Neuronal stem cell (in vitro differentiated cells): ENCODE data around the gene ANO1.
A peak's percentile ranks its signal among the peaks of the same experiment; 100 is the strongest.
"Not testable (repeated sequence)": the region's sequence is repeated elsewhere in the genome, so short reads cannot be mapped to it uniquely, and the experiment has no call there.

Experiments
- DNase-seq: peaks from one replicate; pipeline ENCODE4 v3.0.0-alpha.2; 2013; ENCODE audit warnings: low spot score
- H2AFZ ChIP-seq: one replicate; pipeline ENCODE4 v1.6.1; 2013; ENCODE audit warnings: mild to moderate bottlenecking, low read length, inconsistent platforms
- H2AK5ac ChIP-seq: 2 replicates; pipeline ENCODE4 v1.6.1; 2013; ENCODE audit warnings: low read depth, mild to moderate bottlenecking, inconsistent platforms, low read length, moderate library complexity, mixed read lengths
- H2BK120ac ChIP-seq: 2 replicates; pipeline ENCODE4 v1.6.1; 2013; ENCODE audit warnings: low read depth, mild to moderate bottlenecking, inconsistent platforms, low read length, moderate library complexity, mixed read lengths
- H2BK12ac ChIP-seq: one replicate; pipeline ENCODE4 v1.6.1; 2013; ENCODE audit warnings: low read length, inconsistent platforms
- H2BK15ac ChIP-seq: 2 replicates; pipeline ENCODE4 v1.6.1; 2013; ENCODE audit warnings: mild to moderate bottlenecking, low read length, inconsistent platforms, mixed read lengths
- H2BK5ac ChIP-seq: one replicate; pipeline ENCODE4 v1.6.1; 2013; ENCODE audit warnings: inconsistent platforms, mild to moderate bottlenecking, low read length, moderate library complexity
- H3K14ac ChIP-seq: one replicate; pipeline ENCODE4 v1.6.1; 2013; ENCODE audit warnings: low read length, inconsistent platforms
- H3K18ac ChIP-seq: 2 replicates; pipeline ENCODE4 v1.6.1; 2013; ENCODE audit warnings: low read length, inconsistent platforms
- H3K23ac ChIP-seq: 2 replicates; pipeline ENCODE4 v1.6.1; 2013; ENCODE audit warnings: low read depth, mild to moderate bottlenecking, mixed read lengths, low read length, inconsistent platforms; ENCODE audit not compliant: poor library complexity
- H3K27ac ChIP-seq: replicated peaks from 3 replicates; pipeline ENCODE4 v1.5.1; 2013; ENCODE audit warnings: low read length, inconsistent platforms
- H3K27me3 ChIP-seq, 3 experiments: 2 replicates each; pipeline ENCODE4 v1.6.1; 2013; ENCODE audit warnings: low read length in 3 of 3, mild to moderate bottlenecking in 2 of 3, inconsistent platforms in 1 of 3, low read depth in 1 of 3, mixed read lengths in 1 of 3, moderate library complexity in 1 of 3; ENCODE audit not compliant: control insufficient read depth in 3 of 3, insufficient read depth in 3 of 3
- H3K36me3 ChIP-seq, 2 donors: replicated peaks in 1 of 2; 2 replicates each; pipeline ENCODE4 v1.6.1; 2013; ENCODE audit warnings: low read length in 2 of 2; ENCODE audit not compliant: control insufficient read depth in 2 of 2, insufficient read depth in 2 of 2
- H3K4ac ChIP-seq: 2 replicates; pipeline ENCODE4 v1.6.1; 2013; ENCODE audit warnings: inconsistent platforms, mild to moderate bottlenecking, low read length, moderate library complexity
- H3K4me1 ChIP-seq, 2 donors: 1 replicate in 1 of 2; 2 replicates in 1 of 2; pipeline ENCODE4 v1.6.1; 2013; ENCODE audit warnings: low read length in 2 of 2, low read depth in 1 of 2; ENCODE audit not compliant: control insufficient read depth in 2 of 2, insufficient read depth in 1 of 2
- H3K4me2 ChIP-seq: one replicate; pipeline ENCODE4 v1.6.1; 2013; ENCODE audit warnings: mild to moderate bottlenecking, low read length, inconsistent platforms; ENCODE audit not compliant: insufficient read depth, poor library complexity, severe bottlenecking
- H3K4me3 ChIP-seq, 2 donors: 2 replicates each; pipeline ENCODE4 v1.5.1; 2013; ENCODE audit warnings: low read length in 2 of 2, mild to moderate bottlenecking in 2 of 2, inconsistent platforms in 1 of 2, moderate library complexity in 1 of 2
- H3K79me1 ChIP-seq: one replicate; pipeline ENCODE4 v1.6.1; 2013; ENCODE audit warnings: low read depth, mild to moderate bottlenecking, inconsistent platforms, low read length, moderate library complexity
- H3K9ac ChIP-seq: one replicate; pipeline ENCODE4 v1.6.1; 2013; ENCODE audit warnings: mild to moderate bottlenecking, low read depth, low read length, inconsistent platforms; ENCODE audit not compliant: poor library complexity
- H3K9me3 ChIP-seq, 2 donors: replicated peaks in 1 of 2; 2 replicates each; pipeline versions ENCODE3 to v1.6.1; 2013; ENCODE audit warnings: low read length in 2 of 2, mild to moderate bottlenecking in 2 of 2, inconsistent platforms in 1 of 2, low read depth in 1 of 2, mixed read lengths in 1 of 2, moderate library complexity in 1 of 2; ENCODE audit not compliant: control insufficient read depth in 2 of 2, insufficient read depth in 1 of 2
- H4K8ac ChIP-seq: one replicate; pipeline ENCODE4 v1.6.1; 2013; ENCODE audit warnings: low read depth, mild to moderate bottlenecking, inconsistent platforms, low read length, moderate library complexity
- H4K91ac ChIP-seq: one replicate; pipeline ENCODE4 v1.6.1; 2013; ENCODE audit warnings: low read length, low read depth, mild to moderate bottlenecking, inconsistent platforms; ENCODE audit not compliant: poor library complexity
- WGBS, 2 donors: extraction: QIAGEN DNeasy Blood & Tissue Kit; methylation state at CpG; one replicate each; pipeline ENCODE4 v1.1.7; 2013; ENCODE audit warnings: missing lambda C conversion rate in 2 of 2, mixed read lengths in 1 of 2; ENCODE audit not compliant: insufficient read length in 2 of 2, insufficient replicate concordance in 1 of 2; ENCODE audit errors: extremely low coverage in 2 of 2; 5-methylcytosine and 5-hydroxymethylcytosine counted together

ANO1 gene

DNA sequence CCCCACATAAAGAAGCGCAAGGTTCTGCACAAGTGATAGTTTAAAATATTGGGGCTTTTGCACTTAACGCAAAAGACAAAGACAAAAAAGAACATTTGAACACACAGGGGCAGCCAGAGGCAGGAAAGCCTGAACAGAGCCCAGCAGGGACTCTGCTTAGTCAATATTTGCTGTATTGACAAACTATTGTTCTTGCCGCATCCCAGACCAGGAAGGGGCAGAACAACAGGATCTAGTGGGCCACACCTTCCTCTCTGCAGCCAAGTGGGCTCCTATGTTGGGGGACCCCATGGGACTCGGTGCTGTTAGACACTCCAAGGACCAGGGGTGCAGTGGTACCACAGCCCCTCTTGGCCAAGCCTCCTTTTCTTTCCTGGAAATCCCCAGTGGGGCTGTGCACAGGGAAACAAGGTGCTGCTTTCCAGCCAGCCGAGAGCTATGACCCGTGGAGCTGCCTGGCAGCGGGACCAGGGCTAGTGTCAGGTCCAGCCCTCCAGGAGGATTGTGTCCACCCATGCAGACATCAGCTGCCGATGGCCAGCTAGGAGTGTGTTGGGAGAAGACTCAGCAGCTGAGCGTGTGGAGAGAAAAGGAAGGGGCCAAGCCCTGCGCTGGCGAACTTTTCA, 43.3 kb upstream of the ANO1 start:
- Histone ChIP-seq H2AK5ac (no peak overlapping the region), H3K18ac (peak overlapping the region; percentile 76), H3K4me3 (no peak overlapping the region), H3K27ac (no peak overlapping the region), H2BK5ac (no peak overlapping the region), H2BK120ac (no peak overlapping the region), H2BK15ac (no peak overlapping the region), H2AFZ (no peak overlapping the region), H3K36me3 (no peaks in the 10 kb centered on the region), H3K4me2 (no peak overlapping the region), H3K4me1 (peaks cover 0 to 3% of the 10 kb centered on the region in 2 donors), H3K79me1 (no peaks in the 10 kb centered on the region), H3K14ac (no peak overlapping the region), H3K27me3 (peaks cover 0 to 6% (median 0%) of the 10 kb centered on the region in 3 experiments), H2BK12ac (no peak overlapping the region), H4K91ac (no peak overlapping the region), H3K9me3 (peaks cover 0 to 10% of the 10 kb centered on the region in 2 donors), H3K4ac (no peak overlapping the region), H4K8ac (no peak overlapping the region), H3K9ac (peak overlapping the region; percentile 66), H3K23ac (no peak overlapping the region)
- no CpG with 5 or more reads among the region's 11 CpGs for WGBS, 2 donors
- no peak for DNase-seq

DNA sequence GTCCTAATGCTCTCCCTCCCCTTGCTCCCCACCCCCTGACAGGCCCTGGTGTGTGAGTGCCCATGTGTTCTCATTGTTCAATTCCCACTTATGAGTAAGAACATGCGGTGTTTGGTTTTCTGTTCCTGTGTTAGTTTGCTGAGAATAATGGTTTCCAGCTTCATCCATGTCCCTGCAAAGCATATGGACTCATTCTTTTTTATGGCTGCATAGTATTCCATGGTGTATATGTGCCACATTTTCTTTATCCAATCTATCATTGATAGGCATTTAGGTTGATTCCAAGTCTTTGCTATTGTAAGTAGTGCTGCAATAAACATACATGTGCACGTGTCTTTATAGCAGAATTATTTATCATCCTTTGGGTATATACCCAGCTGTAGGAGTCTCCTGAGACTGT, 42.5 kb upstream of the ANO1 start:
- not testable (repeated sequence) for H3K27me3 ChIP-seq, H3K23ac ChIP-seq, H2BK15ac ChIP-seq, H3K4me1 ChIP-seq, H2BK5ac ChIP-seq, H2AK5ac ChIP-seq, H2BK120ac ChIP-seq, H3K18ac ChIP-seq, H3K27ac ChIP-seq, H2BK12ac ChIP-seq, DNase-seq, H3K9ac ChIP-seq, H3K79me1 ChIP-seq, H3K14ac ChIP-seq, H3K4me2 ChIP-seq, H3K4ac ChIP-seq, H2AFZ ChIP-seq, H4K91ac ChIP-seq, H3K36me3 ChIP-seq, H3K4me3 ChIP-seq, H4K8ac ChIP-seq
- peaks cover 0 to 10% of the 10 kb centered on the region in 2 donors for H3K9me3 ChIP-seq
- WGBS, 2 donors, result no CpG with 5 or more reads among the region's 2 CpGs

DNA sequence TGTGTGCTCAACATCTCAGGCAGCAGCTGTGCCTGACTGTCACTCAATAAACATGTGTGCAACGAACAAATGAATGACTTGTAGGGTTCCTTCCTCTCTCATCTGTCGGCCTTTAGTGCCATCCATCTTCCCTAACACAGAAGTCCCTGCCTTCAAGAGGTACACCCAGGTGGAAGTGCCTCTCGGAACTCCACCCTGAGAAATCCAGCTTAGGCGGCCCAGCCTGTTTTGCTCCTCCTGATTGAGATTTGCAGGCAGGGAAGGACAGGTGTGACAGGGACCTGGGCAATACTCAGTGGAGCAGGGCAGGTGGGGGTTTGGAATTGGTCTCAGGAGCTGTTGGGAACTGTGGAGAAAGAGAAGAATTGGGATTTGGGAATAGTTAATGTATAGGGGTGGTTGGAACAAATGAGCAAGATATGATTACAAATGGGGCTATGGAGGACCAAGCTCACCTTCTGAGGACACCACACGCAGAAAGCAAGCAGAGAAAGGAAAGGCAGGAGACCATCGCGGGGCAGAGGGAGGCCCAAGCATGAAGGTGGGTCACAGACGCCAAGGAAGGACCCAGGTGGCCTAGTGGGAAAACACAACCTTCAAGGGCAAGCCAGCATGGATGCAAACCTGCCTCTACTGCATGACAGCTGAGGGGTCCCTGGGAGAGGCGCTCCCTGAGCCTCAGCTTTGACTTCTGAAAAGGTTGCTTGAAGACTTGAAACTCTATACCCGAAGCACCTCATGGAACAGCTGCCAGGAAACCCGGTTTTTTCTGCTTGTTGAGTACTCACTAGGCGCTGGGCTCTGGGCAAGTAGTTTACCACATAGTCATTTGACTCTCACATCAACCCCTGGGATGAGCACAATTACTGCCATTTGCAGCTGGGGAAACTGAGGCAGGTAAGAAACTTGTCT, 40.9 kb upstream of the ANO1 start:
- no peaks in the 10 kb centered on the region for H3K79me1 ChIP-seq
- no peak overlapping the region for H3K4me2 ChIP-seq
- no peak overlapping the region for H3K9ac ChIP-seq
- peaks cover 0 to 3% of the 10 kb centered on the region in 2 donors for H3K4me1 ChIP-seq
- H3K9me3 ChIP-seq, result peaks cover 0 to 10% of the 10 kb centered on the region in 2 donors
- H3K36me3 ChIP-seq, result no peaks in the 10 kb centered on the region
- no peak overlapping the region for H2AK5ac ChIP-seq
- H2BK5ac ChIP-seq, result no peak overlapping the region
- DNase-seq, result no peak
- no peak overlapping the region for H3K18ac ChIP-seq
- no peak overlapping the region for H2BK120ac ChIP-seq
- H2BK15ac ChIP-seq, result no peak overlapping the region
- H3K4ac ChIP-seq, result no peak overlapping the region
- no peak overlapping the region for H3K23ac ChIP-seq
- H4K8ac ChIP-seq, result no peak overlapping the region
- H2AFZ ChIP-seq, result no peak overlapping the region
- no peak overlapping the region for H3K14ac ChIP-seq
- H3K4me3 ChIP-seq, result no peak overlapping the region
- peaks cover 0 to 3% (median 0%) of the 10 kb centered on the region in 3 experiments for H3K27me3 ChIP-seq
- H3K27ac ChIP-seq, result no peak overlapping the region
- no peak overlapping the region for H2BK12ac ChIP-seq
- H4K91ac ChIP-seq, result no peak overlapping the region
- no CpG with 5 or more reads among the region's 12 CpGs for WGBS, 2 donors
